Measurements from ENCODE around the gene MSRB3. TPM values are rescaled to one million over a fixed set of nuclear protein-coding genes. Genes with fewer than 3 reads are reported as not detected.

The MSRB3 gene
- total RNA-seq, 1 donor from 2014 or later = 125 TPM

- H3K27ac ChIP-seq (replicated peaks) = no peak overlapping the region
- TF ChIP-seq CTCF (IDR thresholded peaks at IDR 0.05; ENCODE audit: borderline replicate concordance) = no peak
- peaks cover 51% of the 10 kb centered on the region for H3K4me1 ChIP-seq
- no peaks in the 10 kb centered on the region for H3K27me3 ChIP-seq (ENCODE audit: low read depth)
- intact Hi-C loops (cut with micrococcal nuclease) = no loop called here
- DNase-seq = no peak
- H3K9me3 ChIP-seq (replicated peaks) = no peaks in the 10 kb centered on the region
- peaks cover 3% of the 10 kb centered on the region for H3K36me3 ChIP-seq
- no peak overlapping the region for H3K4me3 ChIP-seq
Measured at GRCh38 chr12:65292241-65292640, 13.8 kb downstream of the MSRB3 start.

- no peak overlapping the region for H3K27ac ChIP-seq (replicated peaks)
- H3K4me3 ChIP-seq = no peak overlapping the region
- peaks cover 3% of the 10 kb centered on the region for H3K36me3 ChIP-seq
- no peak for TF ChIP-seq CTCF (IDR thresholded peaks at IDR 0.05; ENCODE audit: borderline replicate concordance)
- no peak for DNase-seq
- intact Hi-C loops (cut with micrococcal nuclease) = no loop called here
- peaks cover 50% of the 10 kb centered on the region for H3K4me1 ChIP-seq
- H3K27me3 ChIP-seq (ENCODE audit: low read depth) = no peaks in the 10 kb centered on the region
- H3K9me3 ChIP-seq (replicated peaks) = no peaks in the 10 kb centered on the region
Measured at GRCh38 chr12:65293735-65294134, 15.3 kb downstream of the MSRB3 start.

- no peaks in the 10 kb centered on the region for H3K9me3 ChIP-seq (replicated peaks)
- H3K27ac ChIP-seq (replicated peaks) = no peak overlapping the region
- DNase-seq = no peak
- no peak for TF ChIP-seq CTCF (IDR thresholded peaks at IDR 0.05; ENCODE audit: borderline replicate concordance)
- intact Hi-C loops (cut with micrococcal nuclease) = no loop called here
- peaks cover 3% of the 10 kb centered on the region for H3K36me3 ChIP-seq
- no peaks in the 10 kb centered on the region for H3K27me3 ChIP-seq (ENCODE audit: low read depth)
- H3K4me3 ChIP-seq = no peak overlapping the region
- H3K4me1 ChIP-seq = peaks cover 60% of the 10 kb centered on the region
Measured at GRCh38 chr12:65294641-65295262, 16.3 kb downstream of the MSRB3 start.

- H3K4me3 ChIP-seq = no peak overlapping the region
- H3K27ac ChIP-seq (replicated peaks) = no peak overlapping the region
- intact Hi-C loops (cut with micrococcal nuclease) = no loop called here
- peaks cover 80% of the 10 kb centered on the region for H3K4me1 ChIP-seq
- no peak for DNase-seq
- H3K27me3 ChIP-seq (ENCODE audit: low read depth) = no peaks in the 10 kb centered on the region
- no peaks in the 10 kb centered on the region for H3K9me3 ChIP-seq (replicated peaks)
- H3K36me3 ChIP-seq = peaks cover 3% of the 10 kb centered on the region
- no peak for TF ChIP-seq CTCF (IDR thresholded peaks at IDR 0.05; ENCODE audit: borderline replicate concordance)
Measured at GRCh38 chr12:65296508-65297265, 18.2 kb downstream of the MSRB3 start.

- DNase-seq = no peak
- Histone ChIP-seq H3K27me3 (ENCODE audit: low read depth) (no peaks in the 10 kb centered on the region), H3K36me3 (peaks cover 3% of the 10 kb centered on the region), H3K9me3 (replicated peaks) (no peaks in the 10 kb centered on the region), H3K4me1 (peaks cover 77% of the 10 kb centered on the region), H3K4me3 (peak overlapping the region; percentile 32), H3K27ac (replicated peaks) (peak overlapping the region; percentile 63)
- no peak for TF ChIP-seq CTCF (IDR thresholded peaks at IDR 0.05; ENCODE audit: borderline replicate concordance)
- intact Hi-C loops (cut with micrococcal nuclease) = no loop called here
Measured at GRCh38 chr12:65300097-65300496, 21.6 kb downstream of the MSRB3 start.

All from left ventricle myocardium inferior (tissue), 1 donor.